Activated CD4-positive, CD25-positive, alpha-beta regulatory T cell treated with anti-CD3 and anti-CD28 coated beads, Interleukin-2, amount 50 U/mL, for 16 hours (primary cell): ENCODE results near the gene HSPE1.
"Not testable (repeated sequence)": the region's sequence is repeated elsewhere in the genome, so short reads cannot be mapped to it uniquely, and the experiment has no call there.

Experiments used
- DNase-seq: peaks from one replicate; pipeline ENCODE4 v3.0.0-alpha.2; 2020; ENCODE audit warnings: low read depth, low spot score

The HSPE1 gene

GRCh38 chr2:197499594-197500502, at the start of gene HSPE1, which contains the start of gene HSPD1:
Gene HSPE1 (plus strand): TSS chr2:197500379. CDS start chr2:197500437, 58 bp downstream.
Gene HSPD1 (minus strand): TSS chr2:197499840. CDS start chr2:197498848, 992 bp downstream.
- DNase-seq: peak; percentile 96

DNA sequence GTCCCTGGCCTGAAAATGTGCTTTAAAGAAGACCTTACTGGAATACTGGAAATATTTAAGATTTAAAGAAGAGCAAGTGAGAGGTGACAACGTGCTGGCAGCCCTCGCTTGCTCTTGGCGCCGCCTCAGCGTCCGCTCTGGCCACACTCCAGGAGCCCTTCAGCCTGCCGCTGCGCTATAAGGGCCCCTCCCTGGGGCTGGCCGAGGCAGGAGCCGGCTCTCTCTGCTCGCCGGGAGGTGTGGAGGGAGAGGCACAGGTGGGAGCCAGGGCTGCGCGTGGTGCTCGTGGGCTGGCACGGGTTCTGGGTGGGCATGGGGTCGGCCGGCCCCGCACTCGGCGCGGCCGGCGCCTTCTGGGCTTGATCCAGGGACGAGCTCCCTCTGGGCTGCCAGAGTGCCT, 49.7 kb upstream of the HSPE1 start:
- DNase-seq: no peak

- DNase-seq: not testable (repeated sequence)
These were observed 49.2 kb upstream of the HSPE1 start for GRCh38 chr2:197450935-197451358.

GRCh38 chr2:197452754-197453122, 47.4 kb upstream of the HSPE1 start:
- DNase-seq: no peak

GRCh38 chr2:197453123-197453913, 46.9 kb upstream of the HSPE1 start, which contains the start of gene COQ10B:
Gene COQ10B (plus strand): TSS chr2:197453552. CDS start chr2:197453561, 9 bp downstream.
- DNase-seq: peak; percentile 95

DNA sequence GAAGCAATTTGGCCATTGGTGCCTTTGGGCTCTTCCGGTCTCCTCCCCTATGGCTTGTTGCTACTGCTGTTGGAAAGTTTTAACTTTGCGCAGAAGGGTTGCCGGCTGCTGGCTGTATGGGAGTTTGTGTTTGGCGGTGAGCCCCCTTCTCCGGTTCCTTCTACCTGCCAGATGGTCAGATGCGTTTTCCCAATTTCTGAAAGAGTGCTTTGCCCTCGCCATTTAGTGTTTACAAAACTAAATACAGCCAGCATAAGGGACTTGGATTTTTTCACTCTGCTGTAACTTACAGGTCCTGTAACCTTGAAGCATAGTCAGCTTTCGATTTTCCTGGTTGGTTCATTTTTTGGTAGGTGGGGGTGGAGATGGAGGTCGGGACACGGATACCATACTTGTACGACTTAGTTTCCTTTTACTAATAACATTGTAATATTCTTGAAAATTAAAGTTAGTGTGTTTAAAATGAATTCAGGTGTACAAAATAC, 46.2 kb upstream of the HSPE1 start:
- DNase-seq: no peak

DNA sequence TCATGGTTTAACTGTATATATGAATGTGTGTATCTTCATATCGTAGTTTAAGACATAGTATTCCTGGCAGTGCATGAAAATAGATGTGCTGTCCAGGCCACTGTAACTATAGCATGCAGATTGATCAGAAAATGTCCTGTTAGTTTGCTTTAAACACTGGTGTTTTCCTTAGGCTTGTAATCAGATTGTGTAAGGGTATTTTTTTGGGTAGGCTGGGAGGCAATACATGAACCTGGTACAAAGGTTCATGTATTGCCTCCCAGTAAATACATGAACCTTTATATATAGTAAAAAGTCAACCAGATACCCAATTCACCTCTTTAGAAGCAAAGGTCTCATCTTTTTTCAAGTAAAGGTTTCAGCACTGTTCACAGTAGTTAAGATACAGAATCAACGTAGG, 45.3 kb upstream of the HSPE1 start:
- no peak for DNase-seq

GRCh38 chr2:197455428-197455827, 44.8 kb upstream of the HSPE1 start:
- DNase-seq: no peak

DNA sequence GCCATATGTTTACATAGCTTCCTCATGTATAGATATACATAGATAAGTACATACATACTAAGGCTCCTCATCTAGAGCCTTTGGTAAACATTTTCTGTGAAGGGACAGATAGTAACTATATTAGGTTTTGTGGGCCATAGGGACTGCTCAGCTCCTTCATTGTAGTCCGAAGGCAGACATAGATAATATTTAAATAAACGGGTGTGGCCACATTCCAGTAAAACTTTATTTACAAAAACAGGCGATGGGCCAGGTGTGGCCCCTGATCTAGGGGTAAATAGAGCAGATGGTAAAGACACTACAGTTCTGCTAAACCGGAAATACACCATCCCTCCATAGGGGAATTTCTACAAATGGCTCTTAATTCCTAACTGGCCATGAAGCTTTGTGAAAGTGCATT, 39.5 kb upstream of the HSPE1 start:
- DNase-seq: no peak

GRCh38 chr2:197461057-197461456, 39.1 kb upstream of the HSPE1 start:
- no peak for DNase-seq

DNA sequence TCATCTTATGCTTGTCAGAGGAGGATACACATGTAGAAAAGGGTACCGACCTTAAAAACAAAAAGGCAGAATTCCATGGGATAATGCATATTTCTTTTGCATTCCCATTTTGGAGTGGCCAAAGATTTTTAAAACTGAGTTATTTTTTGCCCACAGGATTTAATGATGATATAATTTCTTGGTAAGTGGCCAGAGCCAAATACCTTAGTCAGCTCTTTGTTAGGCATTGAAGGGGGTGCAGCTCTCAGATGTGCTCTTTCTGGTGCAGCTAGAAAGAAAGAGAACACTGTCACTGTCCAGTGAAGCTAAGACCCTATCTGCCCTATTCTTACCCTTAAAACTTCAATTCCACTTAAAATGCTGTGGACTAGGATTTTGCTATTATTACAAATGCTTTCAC, 36.0 kb upstream of the HSPE1 start:
- DNase-seq: no peak

DNA sequence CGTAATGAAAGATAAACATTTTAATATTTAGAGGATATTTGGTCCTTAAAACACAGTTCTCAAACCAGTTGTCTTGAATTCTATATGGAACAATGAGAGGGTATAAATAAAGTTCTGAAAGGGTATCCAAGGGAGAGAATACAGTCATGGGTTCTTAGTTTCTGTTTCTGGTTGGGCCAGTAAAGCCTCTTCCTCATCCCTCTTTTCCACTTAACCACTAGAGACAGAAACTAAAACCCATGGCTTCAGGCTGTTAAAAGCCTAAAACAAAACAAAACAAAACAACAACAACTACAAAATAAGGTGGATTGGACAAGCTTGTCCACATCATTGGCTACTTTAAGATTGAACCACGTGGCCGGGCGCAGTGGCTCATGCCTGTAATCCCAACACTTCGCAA, 28.0 kb upstream of the HSPE1 start:
- no peak for DNase-seq

- no peak for DNase-seq
These were observed 22.4 kb upstream of the HSPE1 start for GRCh38 chr2:197477797-197478196.

GRCh38 chr2:197480165-197481036, 19.8 kb upstream of the HSPE1 start:
- DNase-seq: no peak

GRCh38 chr2:197484248-197484647, 15.9 kb upstream of the HSPE1 start:
- not testable (repeated sequence) for DNase-seq

- DNase-seq: no peak
These were observed 14.0 kb upstream of the HSPE1 start for GRCh38 chr2:197486175-197486574.

DNA sequence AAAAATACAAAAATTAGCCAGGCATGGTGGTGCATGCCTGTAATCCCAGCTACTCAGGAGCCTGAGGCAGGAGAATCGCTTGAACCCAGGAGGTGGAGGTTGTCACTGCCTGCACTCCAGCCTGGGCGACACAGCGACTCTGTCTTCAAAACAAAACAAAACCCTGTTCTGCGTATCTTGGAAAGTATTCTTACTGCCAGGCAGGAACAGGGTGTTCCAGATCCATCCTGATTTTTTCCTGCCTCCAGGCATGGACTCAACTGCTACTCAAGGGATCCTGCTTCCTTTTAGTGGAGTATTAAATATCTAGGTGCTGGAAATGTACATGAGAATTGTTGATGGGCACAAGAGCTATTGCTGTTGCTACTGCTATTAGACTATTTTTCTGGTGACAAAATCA, 12.8 kb upstream of the HSPE1 start:
- no peak for DNase-seq

DNA sequence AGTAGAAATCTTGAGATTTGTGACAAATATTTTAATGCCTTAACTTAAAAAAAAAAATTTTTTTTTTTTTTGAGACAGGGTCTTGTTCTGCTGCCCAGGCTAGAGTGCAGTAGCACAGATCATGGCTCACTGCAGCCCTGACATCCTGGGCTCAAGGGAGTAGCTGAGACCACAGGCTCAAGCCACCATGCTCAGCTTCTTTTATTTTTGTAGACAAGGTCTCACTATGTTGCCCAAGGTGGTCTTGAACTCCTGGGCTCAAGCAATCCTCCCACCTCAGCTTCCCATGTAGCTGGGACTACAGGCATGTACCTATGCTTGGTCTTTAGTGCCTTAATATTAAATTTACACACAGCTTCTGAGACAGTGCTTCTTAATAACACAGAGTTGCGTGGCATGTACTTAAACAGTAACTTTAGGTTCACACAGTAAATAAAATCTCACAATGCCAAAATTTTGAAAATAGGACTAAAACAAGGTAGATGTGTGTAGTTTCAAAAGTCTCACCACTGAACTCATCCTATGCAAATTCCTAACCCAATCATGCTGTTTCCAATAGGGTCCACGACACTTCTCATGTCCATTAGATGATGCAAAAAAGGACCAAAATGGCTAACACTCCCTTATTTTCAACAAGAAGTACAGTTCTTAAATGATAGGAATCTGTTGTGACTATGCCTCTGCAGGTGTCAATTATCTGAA, 4.6 kb upstream of the HSPE1 start:
- no peak for DNase-seq

DNA sequence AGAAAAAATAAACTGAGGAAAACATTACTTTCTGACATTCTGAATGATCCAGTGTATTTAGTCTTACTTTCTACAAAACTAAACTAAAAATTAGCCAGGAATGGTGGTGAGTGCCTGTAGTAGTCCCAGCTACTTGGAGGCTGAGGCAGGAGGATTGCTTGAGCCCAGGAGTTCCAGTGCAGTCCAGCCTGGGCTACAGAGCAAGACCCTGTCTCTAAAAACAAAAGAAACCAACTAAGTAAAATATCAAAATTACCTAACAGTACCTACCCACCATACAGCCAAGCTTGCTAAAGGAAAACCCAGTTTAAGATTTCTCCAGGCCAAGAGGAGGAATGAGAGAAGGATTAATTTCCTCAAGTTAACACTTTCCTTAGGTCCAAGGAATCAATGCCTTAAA, 3.5 kb upstream of the HSPE1 start:
- no peak for DNase-seq

DNA sequence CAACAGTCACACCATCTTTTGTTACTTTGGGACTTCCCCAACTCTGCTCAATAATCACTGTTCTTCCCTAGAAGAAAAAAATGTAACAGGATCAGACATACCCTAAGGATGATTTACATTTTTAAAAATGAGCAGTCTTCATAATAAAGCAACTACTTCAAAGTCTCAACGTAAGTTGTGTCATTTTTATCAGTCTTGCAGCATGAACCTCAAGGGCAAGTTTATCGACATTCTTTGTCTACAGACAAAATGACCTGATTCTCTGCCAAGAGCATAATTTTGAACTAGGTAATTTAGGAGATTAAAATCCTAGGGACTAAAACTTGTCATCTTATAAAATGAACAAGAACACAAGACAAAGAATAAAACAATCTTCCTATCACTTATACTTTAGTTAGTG, 2.9 kb upstream of the HSPE1 start:
- no peak for DNase-seq
